GM13977 (cell line): ENCODE data around the gene TEX13D.

Source experiments
- DNase-seq: peaks from one replicate; pipeline ENCODE4 v3.0.0; 2012; ENCODE audit warnings: low spot score
- in situ Hi-C: fragments of 300-500 bp; cut with MboI; formaldehyde crosslinking; loops from one replicate; pipeline ENCODE4 v1.12.0; 2022; ENCODE audit warnings: low sequenced_read_pairs, low pct_unique_long_range_greater_than_20kb, mixed read lengths, inconsistent platforms; ENCODE audit not compliant: unreplicated experiment
- TF ChIP-seq, protein P1 (sequence below): IDR thresholded peaks from 2 replicates; pipeline ENCODE4 v1.5.1; 2012; ENCODE audit warnings: mild to moderate bottlenecking, control low read depth; ENCODE audit not compliant: insufficient read depth; ENCODE audit errors: extremely low read depth, missing control alignments

Gene TEX13D

DNA sequence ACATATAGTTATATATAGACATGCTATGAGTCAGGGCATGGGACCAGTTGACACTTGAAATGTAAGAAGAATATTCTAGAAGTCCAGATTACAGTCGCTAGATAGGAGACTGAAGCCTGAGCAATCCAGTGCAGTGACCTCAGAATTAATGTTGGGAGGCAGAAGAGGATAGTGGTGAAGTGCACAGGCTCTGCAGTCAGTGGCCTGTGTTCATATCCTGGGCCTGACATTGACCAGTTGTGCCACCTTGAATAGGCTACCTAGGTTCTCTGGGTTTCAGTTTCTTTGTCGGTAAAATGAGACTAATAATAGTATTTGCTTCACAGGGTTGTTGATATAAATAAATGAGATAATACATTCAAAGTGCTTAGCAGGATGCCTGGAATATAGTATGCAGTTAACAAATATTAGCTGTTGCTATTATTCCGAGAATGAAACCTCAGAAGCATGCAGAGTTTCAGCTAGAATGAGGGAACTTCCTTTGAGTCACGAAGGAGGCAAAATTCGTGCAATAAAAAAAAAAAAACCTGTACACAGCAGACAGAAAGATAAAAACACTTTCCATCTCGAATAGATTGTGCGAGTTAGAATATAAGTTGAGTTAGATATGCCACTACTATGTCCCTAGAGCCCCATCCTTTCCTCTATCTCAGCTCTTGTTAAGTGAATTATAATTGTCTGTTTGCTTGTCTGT, 9.9 kb downstream of the TEX13D start:
- in situ Hi-C loops, result no loop called here
- TF ChIP-seq, protein P1, sequence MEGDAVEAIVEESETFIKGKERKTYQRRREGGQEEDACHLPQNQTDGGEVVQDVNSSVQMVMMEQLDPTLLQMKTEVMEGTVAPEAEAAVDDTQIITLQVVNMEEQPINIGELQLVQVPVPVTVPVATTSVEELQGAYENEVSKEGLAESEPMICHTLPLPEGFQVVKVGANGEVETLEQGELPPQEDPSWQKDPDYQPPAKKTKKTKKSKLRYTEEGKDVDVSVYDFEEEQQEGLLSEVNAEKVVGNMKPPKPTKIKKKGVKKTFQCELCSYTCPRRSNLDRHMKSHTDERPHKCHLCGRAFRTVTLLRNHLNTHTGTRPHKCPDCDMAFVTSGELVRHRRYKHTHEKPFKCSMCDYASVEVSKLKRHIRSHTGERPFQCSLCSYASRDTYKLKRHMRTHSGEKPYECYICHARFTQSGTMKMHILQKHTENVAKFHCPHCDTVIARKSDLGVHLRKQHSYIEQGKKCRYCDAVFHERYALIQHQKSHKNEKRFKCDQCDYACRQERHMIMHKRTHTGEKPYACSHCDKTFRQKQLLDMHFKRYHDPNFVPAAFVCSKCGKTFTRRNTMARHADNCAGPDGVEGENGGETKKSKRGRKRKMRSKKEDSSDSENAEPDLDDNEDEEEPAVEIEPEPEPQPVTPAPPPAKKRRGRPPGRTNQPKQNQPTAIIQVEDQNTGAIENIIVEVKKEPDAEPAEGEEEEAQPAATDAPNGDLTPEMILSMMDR, result no peak
- DNase-seq, result no peak

DNA sequence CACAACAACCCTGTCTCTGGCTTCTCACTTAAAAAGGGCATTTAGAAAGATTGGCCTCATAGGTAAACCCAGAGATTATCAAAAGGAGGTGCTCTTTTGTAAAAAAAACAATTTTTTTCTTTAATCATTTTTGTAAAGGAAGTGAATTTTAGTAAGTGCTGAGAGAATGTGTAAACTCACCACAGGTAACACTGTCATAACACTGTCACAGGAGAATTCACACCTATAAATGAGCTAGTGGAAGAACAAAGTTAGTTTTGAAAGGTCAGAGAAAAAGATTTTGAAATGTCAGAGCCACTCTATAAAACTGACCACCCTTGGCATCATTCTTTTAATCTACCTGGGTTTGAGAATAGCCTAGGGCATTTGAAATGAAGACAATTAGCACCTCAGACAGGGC, 10.6 kb downstream of the TEX13D start:
- DNase-seq, result no peak
- TF ChIP-seq, protein P1, result no peak
- in situ Hi-C loops, result no loop called here

DNA sequence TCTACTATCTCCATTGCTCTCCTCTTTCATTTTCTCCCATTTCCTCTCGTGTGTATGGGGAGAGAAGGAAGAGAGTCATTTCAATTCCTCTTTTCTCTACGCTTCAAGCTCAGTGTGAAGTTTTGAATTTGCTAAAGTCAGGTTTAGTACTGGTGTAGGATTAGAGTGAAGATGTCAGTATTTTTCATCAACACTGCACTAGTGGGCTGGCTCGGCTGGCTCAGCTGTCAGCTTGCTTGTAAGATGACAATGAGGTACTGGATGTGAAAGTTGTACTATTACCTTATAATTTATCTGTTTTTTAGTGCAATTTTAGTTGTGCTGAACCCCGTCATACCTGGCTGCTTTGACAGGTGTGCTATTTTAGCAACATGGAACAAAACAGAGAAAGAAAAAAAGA, 11.8 kb downstream of the TEX13D start:
- in situ Hi-C loops, result no loop called here
- TF ChIP-seq, protein P1, result no peak
- no peak for DNase-seq

DNA sequence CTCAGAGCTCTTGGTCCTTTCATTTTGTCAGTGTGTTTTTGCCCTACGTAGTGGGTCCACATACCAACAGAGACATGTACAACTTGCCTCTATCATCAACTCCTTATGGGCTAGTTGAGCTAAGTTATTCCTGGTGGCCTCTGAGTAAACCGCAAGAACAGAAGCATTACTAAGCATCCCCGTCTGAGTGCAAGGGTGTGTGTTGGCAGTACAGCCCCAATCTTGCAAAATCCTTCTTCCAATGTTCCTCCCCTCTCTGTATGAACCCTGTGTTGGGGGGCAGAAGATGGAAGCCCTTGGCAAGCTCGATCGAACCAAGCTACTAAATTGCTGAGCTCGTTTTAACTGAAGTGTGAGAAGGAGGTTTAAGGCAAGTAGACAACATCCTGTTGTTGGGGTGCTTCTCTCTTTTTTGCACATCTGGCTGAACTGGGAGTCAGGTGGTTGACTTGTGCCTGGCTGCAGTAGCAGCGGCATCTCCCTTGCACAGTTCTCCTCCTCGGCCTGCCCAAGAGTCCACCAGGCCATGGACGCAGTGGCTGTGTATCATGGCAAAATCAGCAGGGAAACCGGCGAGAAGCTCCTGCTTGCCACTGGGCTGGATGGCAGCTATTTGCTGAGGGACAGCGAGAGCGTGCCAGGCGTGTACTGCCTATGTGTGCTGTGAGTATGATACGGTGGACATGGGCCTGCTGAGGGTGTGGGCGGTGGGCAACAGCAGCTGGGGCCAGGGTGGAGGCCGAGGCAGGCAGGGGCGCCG, 13.8 kb downstream of the TEX13D start, which contains the start of gene SH2D1A:
Gene SH2D1A (plus strand): TSS at position 447 of the 760 bp plus-strand sequence. CDS start 80 bp downstream, at position 527.
- DNase-seq, result no peak
- in situ Hi-C loops, result no loop called here
- TF ChIP-seq, protein P1, result no peak

DNA sequence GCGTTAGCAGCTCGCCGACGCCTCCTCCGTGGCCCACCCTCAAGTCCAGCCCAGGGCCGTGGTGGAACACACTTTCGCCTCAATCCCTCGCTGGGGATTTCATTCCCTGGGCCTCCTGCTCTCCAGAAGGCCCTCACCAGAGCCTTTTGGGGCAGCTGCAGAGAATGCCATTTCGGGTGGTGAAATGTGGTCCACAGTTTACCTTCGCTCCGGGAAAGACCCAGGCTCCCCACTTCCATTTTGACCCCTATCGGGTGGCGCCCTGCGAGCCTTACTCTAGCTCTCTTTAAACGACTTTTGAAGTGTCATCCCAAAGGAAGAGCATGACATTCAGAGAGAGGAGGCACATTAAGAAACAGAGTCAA, 14.4 kb downstream of the TEX13D start:
- in situ Hi-C loops, result no loop called here
- TF ChIP-seq, protein P1, result no peak
- DNase-seq, result no peak

DNA sequence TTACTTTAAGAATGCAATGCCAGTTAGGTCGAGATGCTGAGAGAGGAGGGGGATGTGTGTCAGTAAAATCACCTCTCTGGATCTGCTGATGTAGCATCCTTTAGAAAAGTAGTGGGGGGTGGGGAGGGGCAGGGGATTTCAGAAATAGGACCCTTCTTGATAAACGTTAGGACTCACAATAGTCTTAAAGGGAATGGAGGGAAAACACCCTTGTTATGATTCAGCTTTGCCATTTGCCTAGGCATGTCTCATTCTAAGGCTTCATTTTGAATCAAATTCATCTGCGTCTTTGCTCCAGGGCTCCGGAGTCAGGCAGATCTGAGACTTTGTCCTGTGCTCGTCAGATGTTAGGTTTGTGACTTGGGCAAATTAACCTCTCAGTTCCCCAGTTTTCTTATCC, 14.8 kb downstream of the TEX13D start:
- in situ Hi-C loops, result no loop called here
- no peak for DNase-seq
- TF ChIP-seq, protein P1, result no peak
